Measurements from ENCODE around the gene STXBP6.

- TF ChIP-seq CTCF (IDR thresholded peaks at IDR 0.05; ENCODE audit: insufficient read depth, low read depth, low read length) = no peak
- TF ChIP-seq EZH2 (IDR thresholded peaks at IDR 0.05; ENCODE audit: insufficient read depth, low read length) = no peak
These were observed 192.7 kb downstream of the STXBP6 start for GRCh38 chr14:24857277-24857676.

All from astrocyte (in vitro differentiated cells and primary cell).